ENCODE data around the gene SLC22A14. TPM values are rescaled to one million over a fixed set of nuclear protein-coding genes. Genes with fewer than 3 reads are reported as not detected.

The SLC22A14 gene
- total RNA-seq, 4 donors from 2014 or later, result 0.28 TPM; not detected in 3

- Histone ChIP-seq H3K36me3 (no peaks in the 10 kb centered on the region), H3K4me1 (no peaks in the 10 kb centered on the region), H3K27me3 (no peaks in the 10 kb centered on the region), H3K27ac (no peak overlapping the region), H3K4me3 (no peak overlapping the region), H3K9me3 (no peaks in the 10 kb centered on the region)
- no peak for DNase-seq
- intact Hi-C loops (cut with DNase I; ENCODE audit: low total_unique reads), result no loop called here
- no peak for TF ChIP-seq CTCF (IDR thresholded peaks at IDR 0.05)
- TF ChIP-seq POLR2A (IDR thresholded peaks at IDR 0.05), result no peak
Measured at GRCh38 chr3:38297537-38297936, 15.4 kb downstream of the SLC22A14 start.

DNA sequence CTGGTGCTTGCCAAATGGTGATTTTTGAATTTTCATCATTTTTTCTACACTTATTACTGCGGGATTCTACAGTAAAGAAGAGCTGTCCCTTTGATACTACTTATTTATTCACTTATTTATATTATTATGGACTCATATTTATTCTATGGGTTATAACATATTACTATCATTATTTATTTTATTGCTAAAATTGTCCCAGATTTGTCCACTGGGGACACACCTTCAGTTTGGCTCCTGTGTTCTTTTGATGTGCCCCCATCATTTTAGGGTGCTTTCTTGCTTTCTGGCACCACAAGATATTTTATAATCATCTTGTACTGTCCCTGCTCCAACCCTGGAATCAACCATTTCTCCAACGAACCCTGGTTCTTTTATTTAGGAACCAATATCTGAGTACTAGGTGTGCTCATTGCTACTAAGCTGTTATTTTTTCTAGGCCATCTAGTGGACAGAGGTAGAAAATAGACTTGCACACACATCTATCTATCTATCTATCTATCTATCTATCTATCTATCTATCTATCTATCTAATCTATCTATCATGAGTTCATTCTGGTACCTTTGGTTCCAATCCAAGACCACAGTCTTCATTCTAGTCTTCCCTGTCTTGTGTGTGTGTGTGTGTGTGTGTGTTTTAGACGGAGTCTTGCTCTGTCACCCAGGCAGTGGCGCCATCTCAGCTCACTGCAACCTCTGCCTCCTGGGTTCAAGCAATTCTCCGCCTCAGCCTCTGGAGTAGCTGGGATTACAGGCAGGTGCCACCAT, 16.0 kb downstream of the SLC22A14 start:
- Histone ChIP-seq H3K36me3 (no peaks in the 10 kb centered on the region), H3K27ac (no peak overlapping the region), H3K4me3 (no peak overlapping the region), H3K27me3 (no peaks in the 10 kb centered on the region), H3K4me1 (no peaks in the 10 kb centered on the region), H3K9me3 (no peaks in the 10 kb centered on the region)
- intact Hi-C loops (cut with DNase I; ENCODE audit: low total_unique reads), result no loop called here
- DNase-seq, result no peak
- no peak for TF ChIP-seq POLR2A (IDR thresholded peaks at IDR 0.05)
- peak in 1 of 4 experiments; percentile 11 for TF ChIP-seq CTCF (IDR thresholded peaks at IDR 0.05)

- no peak for DNase-seq
- no peak overlapping the region for H3K27ac ChIP-seq
- TF ChIP-seq CTCF (IDR thresholded peaks at IDR 0.05), result no peak
- intact Hi-C loops (cut with DNase I; ENCODE audit: low total_unique reads), result no loop called here
- no peaks in the 10 kb centered on the region for H3K4me1 ChIP-seq
- no peaks in the 10 kb centered on the region for H3K36me3 ChIP-seq
- no peaks in the 10 kb centered on the region for H3K9me3 ChIP-seq
- H3K4me3 ChIP-seq, result no peak overlapping the region
- no peaks in the 10 kb centered on the region for H3K27me3 ChIP-seq
Measured at GRCh38 chr3:38306941-38307340, 24.8 kb downstream of the SLC22A14 start.

- no peak for TF ChIP-seq POLR2A (IDR thresholded peaks at IDR 0.05)
- no peak for TF ChIP-seq CTCF (IDR thresholded peaks at IDR 0.05)
- H3K4me1 ChIP-seq, result no peaks in the 10 kb centered on the region
- no peaks in the 10 kb centered on the region for H3K36me3 ChIP-seq
- no peaks in the 10 kb centered on the region for H3K27me3 ChIP-seq
- no peak for DNase-seq
- no peak overlapping the region for H3K4me3 ChIP-seq
- H3K9me3 ChIP-seq, result no peaks in the 10 kb centered on the region
- intact Hi-C loops (cut with DNase I; ENCODE audit: low total_unique reads), result no loop called here
- H3K27ac ChIP-seq, result no peak overlapping the region
Measured at GRCh38 chr3:38307599-38307998, 25.5 kb downstream of the SLC22A14 start.

DNA sequence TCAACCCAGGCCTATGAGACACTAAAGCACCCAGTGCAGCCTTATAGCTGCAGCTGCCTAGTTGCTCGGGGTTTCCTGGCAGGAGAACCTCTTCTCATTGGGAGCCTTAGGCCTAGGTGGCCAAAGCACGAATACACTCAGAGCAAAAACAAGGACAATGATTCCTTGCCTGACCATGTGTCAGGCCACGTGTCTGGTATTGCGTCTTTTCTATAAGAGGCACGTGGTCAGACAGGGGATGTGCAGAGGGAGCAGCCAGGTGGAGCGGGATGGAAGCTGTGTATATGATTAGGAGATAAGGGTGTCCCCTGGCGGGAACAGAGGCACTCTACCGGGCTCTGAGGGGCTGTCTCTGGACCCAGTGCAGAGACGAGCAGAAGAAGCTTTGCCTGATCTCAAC, 26.4 kb downstream of the SLC22A14 start:
- TF ChIP-seq POLR2A (IDR thresholded peaks at IDR 0.05) (no peak), CTCF (IDR thresholded peaks at IDR 0.05) (no peak)
- no peaks in the 10 kb centered on the region for H3K4me1 ChIP-seq
- no peak overlapping the region for H3K27ac ChIP-seq
- H3K36me3 ChIP-seq, result no peaks in the 10 kb centered on the region
- intact Hi-C loops (cut with DNase I; ENCODE audit: low total_unique reads), result no loop called here
- no peak for DNase-seq
- H3K27me3 ChIP-seq, result no peaks in the 10 kb centered on the region
- no peak overlapping the region for H3K4me3 ChIP-seq
- H3K9me3 ChIP-seq, result no peaks in the 10 kb centered on the region
